GM21515 (cell line): ENCODE data around the gene TNXB.
"Not testable (repeated sequence)": the region's sequence is repeated elsewhere in the genome, so short reads cannot be mapped to it uniquely, and the experiment has no call there.

Experiments
- ATAC-seq: cut with Tn5 transposase; IDR thresholded peaks from one replicate; pipeline ENCODE4 v1.9.1; 2021; ENCODE audit not compliant: unreplicated experiment

Gene TNXB

GRCh38 chr6:32109114-32109764 is at the start of gene TNXB:
TNXB (minus strand) TSS chr6:32109338; CDS start chr6:32098198, 11,140 bp downstream.
- no peak for ATAC-seq

GRCh38 chr6:32158052-32158451 is 48.9 kb upstream of the TNXB start:
- ATAC-seq = no peak

- ATAC-seq = no peak
These were observed 47.8 kb upstream of the TNXB start for GRCh38 chr6:32156891-32157290.

- ATAC-seq = no peak
These were observed 45.5 kb upstream of the TNXB start for GRCh38 chr6:32154514-32155161.

- ATAC-seq = no peak
These were observed 44.7 kb upstream of the TNXB start, which contains the start of gene PPT2 for GRCh38 chr6:32153564-32154513. PPT2 (plus strand) TSS chr6:32154141; CDS start chr6:32154595, 454 bp downstream.

- ATAC-seq = no peak
These were observed 43.8 kb upstream of the TNXB start for GRCh38 chr6:32152769-32153563.

GRCh38 chr6:32151863-32152768 is 43.0 kb upstream of the TNXB start, which contains the start of gene PRRT1:
PRRT1 (minus strand) TSS chr6:32151939; CDS start chr6:32151827, 112 bp downstream.
- no peak for ATAC-seq

- ATAC-seq = no peak
These were observed 42.2 kb upstream of the TNXB start for GRCh38 chr6:32151181-32151862.

- ATAC-seq = no peak
These were observed 41.1 kb upstream of the TNXB start for GRCh38 chr6:32149932-32150870.

- no peak for ATAC-seq
These were observed 40.1 kb upstream of the TNXB start for GRCh38 chr6:32149092-32149755.

- no peak for ATAC-seq
These were observed 39.4 kb upstream of the TNXB start for GRCh38 chr6:32148289-32149091.

GRCh38 chr6:32147401-32148132 is 38.4 kb upstream of the TNXB start:
- ATAC-seq = no peak

GRCh38 chr6:32146687-32147086 is 37.5 kb upstream of the TNXB start:
- ATAC-seq = no peak

- no peak for ATAC-seq
These were observed 37.1 kb upstream of the TNXB start for GRCh38 chr6:32146287-32146686.

GRCh38 chr6:32144238-32144637 is 35.1 kb upstream of the TNXB start:
- not testable (repeated sequence) for ATAC-seq
